MCF 10A (cell line): ENCODE data around the gene EIF4G2. TPM values are rescaled to one million over a fixed set of nuclear protein-coding genes. Genes with fewer than 3 reads are reported as not detected.

Experiments used
- BruUV-seq: library from RNA; stranded (reverse); fragments of 400-500 nt; replicated peaks from 2 replicates; lab custom pipeline; 2021; lab: Mats Ljungman, UMichigan
- CTCF ChIA-PET: fragments of 300-600 bp; sonication (Branson Sonifier 250); formaldehyde crosslinking; extraction: SDS; loops from one replicate; lab custom pipeline; 2021; ENCODE audit warnings: antibody characterized with exemption, inconsistent platforms; lab: Yijun Ruan, JAX
- POLR2A ChIA-PET: fragments of 300-600, 350-650 bp; sonication (Branson Sonifier 250); formaldehyde crosslinking; extraction: SDS; loops from one replicate; lab custom pipeline; 2020; ENCODE audit warnings: antibody characterized with exemption, inconsistent platforms; lab: Yijun Ruan, JAX
- DNase-seq: peaks from one replicate; pipeline ENCODE4 v3.0.0-alpha.2; 2018; ENCODE audit not compliant: unreplicated experiment
- H3K27ac Mint-ChIP-seq: one replicate; pipeline ENCODE4 v1.8.0; 2022; ENCODE audit warnings: mild to moderate bottlenecking, low read depth, mixed read lengths; ENCODE audit not compliant: unreplicated experiment
- H3K27me3 Mint-ChIP-seq: one replicate; pipeline ENCODE4 v1.8.0; 2022; ENCODE audit warnings: mixed read lengths; ENCODE audit not compliant: insufficient read depth, unreplicated experiment
- H3K36me3 Mint-ChIP-seq: one replicate; pipeline ENCODE4 v1.8.0; 2022; ENCODE audit warnings: mild to moderate bottlenecking, moderate library complexity, mixed read lengths; ENCODE audit not compliant: insufficient read depth, unreplicated experiment
- H3K4me1 Mint-ChIP-seq: one replicate; pipeline ENCODE4 v1.8.0; 2022; ENCODE audit warnings: mixed read lengths; ENCODE audit not compliant: insufficient read depth, unreplicated experiment
- H3K4me3 Mint-ChIP-seq: one replicate; pipeline ENCODE4 v1.8.0; 2022; ENCODE audit warnings: mild to moderate bottlenecking, moderate library complexity, mixed read lengths; ENCODE audit not compliant: unreplicated experiment
- H3K9me3 Mint-ChIP-seq: one replicate; pipeline ENCODE4 v1.8.0; 2022; ENCODE audit warnings: mixed read lengths; ENCODE audit not compliant: unreplicated experiment
- intact Hi-C: fragments of 100-400 bp; cut with micrococcal nuclease; formaldehyde crosslinking; loops from 2 replicates; pipeline ENCODE4 v1.14.1; 2022
- total RNA-seq: library from RNA; stranded (reverse); gene quantifications from 2 replicates; pipeline ENCODE4 v1.2.3, GENCODE V29; 2022
- TF ChIP-seq, protein P1 (sequence below): fragments of 200-600 bp; IDR thresholded peaks from one replicate; pipeline ENCODE4 v1.8.0; 2022; ENCODE audit warnings: antibody characterized with exemption, mild to moderate bottlenecking; ENCODE audit not compliant: unreplicated experiment

The EIF4G2 gene
- total RNA-seq, 1 experiment from 2014 or later: 817 TPM

DNA sequence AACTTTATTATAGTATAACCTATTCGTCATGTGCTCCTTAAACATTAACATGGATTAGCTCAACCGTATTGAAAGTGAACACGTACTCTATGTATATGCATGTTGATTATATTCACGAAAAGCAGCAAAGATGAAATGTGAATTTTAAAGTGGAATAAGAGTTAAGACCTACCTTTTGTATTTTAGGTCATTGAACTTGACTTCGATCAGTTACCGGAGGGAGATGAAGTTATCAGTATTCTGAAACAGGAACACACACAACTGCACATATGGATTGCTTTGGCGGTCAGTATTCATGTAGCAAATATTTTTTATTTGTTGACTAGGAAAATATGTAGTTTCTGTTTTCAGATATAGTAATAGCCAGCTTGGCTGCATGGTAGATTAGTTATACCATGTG is 56.2 kb downstream of the EIF4G2 start:
- POLR2A ChIA-PET: interaction anchor here (0.5 to 3.1 kb wide), 13 partner anchors 17 to 998 kb away, joined by 3 to 10 read pairs (median 4); partner anchors contain the start of gene EIF4G2
- TF ChIP-seq, protein P1, sequence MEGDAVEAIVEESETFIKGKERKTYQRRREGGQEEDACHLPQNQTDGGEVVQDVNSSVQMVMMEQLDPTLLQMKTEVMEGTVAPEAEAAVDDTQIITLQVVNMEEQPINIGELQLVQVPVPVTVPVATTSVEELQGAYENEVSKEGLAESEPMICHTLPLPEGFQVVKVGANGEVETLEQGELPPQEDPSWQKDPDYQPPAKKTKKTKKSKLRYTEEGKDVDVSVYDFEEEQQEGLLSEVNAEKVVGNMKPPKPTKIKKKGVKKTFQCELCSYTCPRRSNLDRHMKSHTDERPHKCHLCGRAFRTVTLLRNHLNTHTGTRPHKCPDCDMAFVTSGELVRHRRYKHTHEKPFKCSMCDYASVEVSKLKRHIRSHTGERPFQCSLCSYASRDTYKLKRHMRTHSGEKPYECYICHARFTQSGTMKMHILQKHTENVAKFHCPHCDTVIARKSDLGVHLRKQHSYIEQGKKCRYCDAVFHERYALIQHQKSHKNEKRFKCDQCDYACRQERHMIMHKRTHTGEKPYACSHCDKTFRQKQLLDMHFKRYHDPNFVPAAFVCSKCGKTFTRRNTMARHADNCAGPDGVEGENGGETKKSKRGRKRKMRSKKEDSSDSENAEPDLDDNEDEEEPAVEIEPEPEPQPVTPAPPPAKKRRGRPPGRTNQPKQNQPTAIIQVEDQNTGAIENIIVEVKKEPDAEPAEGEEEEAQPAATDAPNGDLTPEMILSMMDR: no peak
- peaks cover 35% of the 10 kb centered on the region for H3K36me3 Mint-ChIP-seq
- CTCF ChIA-PET: interaction anchor here (1.9 kb wide), 1 partner anchor 18 kb away, joined by 9 read pairs; no protein-coding TSS in a partner anchor
- no peak for DNase-seq
- no peaks in the 10 kb centered on the region for H3K9me3 Mint-ChIP-seq
- peaks cover 6% of the 10 kb centered on the region for H3K4me1 Mint-ChIP-seq
- no peaks in the 10 kb centered on the region for H3K27me3 Mint-ChIP-seq
- peak overlapping the region; percentile 95 for H3K4me3 Mint-ChIP-seq
- no peak overlapping the region for H3K27ac Mint-ChIP-seq
- intact Hi-C loops: no loop called here
- no TSS peak for BruUV-seq

DNA sequence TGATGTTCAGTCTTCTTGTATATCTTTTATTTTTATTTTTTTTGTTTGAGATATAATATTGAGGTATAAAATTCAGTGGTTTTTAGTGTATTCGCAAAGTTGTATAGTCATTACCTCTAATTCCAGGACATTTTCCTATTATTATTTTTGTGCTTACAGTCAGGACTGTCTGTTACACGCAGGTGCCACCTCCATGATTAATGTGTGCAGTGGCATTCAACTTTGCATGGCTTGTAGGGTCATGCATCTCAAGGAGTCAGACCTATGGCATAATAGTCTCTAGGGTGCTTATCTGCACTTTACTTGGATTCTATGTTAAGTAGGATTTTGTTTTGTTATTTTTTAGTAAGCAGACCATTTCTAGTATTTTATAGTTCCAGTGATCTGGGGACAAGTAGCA is 56.7 kb downstream of the EIF4G2 start:
- H3K36me3 Mint-ChIP-seq: peaks cover 33% of the 10 kb centered on the region
- DNase-seq: peak; percentile 10
- POLR2A ChIA-PET: interaction anchor here (0.5 to 3.1 kb wide), 13 partner anchors 18 to 998 kb away, joined by 3 to 10 read pairs (median 4); partner anchors contain the start of genes AMPD3 and EIF4G2
- intact Hi-C loops: no loop called here
- CTCF ChIA-PET: interaction anchor here (1.9 kb wide), 1 partner anchor 19 kb away, joined by 9 read pairs; no protein-coding TSS in a partner anchor
- H3K27ac Mint-ChIP-seq: peak overlapping the region; percentile 97
- H3K9me3 Mint-ChIP-seq: no peaks in the 10 kb centered on the region
- no peaks in the 10 kb centered on the region for H3K27me3 Mint-ChIP-seq
- H3K4me1 Mint-ChIP-seq: peaks cover 6% of the 10 kb centered on the region
- BruUV-seq: TSS peak; percentile 39
- H3K4me3 Mint-ChIP-seq: peak overlapping the region; percentile 95
- TF ChIP-seq, protein P1: no peak

DNA sequence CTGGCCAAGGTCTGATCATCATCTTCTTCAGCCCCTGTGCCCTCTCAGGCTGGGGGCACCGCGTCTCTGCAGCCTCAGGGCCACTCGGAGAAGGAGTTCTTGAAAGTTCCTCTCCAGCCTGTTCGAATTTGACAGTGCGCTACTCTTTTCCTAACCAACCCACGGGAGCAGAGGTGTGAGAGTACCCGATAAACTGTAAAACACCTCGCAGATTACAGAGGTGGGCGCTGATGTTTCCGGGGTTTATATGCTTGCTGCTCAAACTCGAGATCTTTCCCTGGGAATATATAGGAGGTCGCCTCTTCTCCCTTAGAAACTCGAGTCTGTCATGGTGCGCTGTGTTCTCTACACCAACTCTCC is 57.2 kb downstream of the EIF4G2 start:
- TF ChIP-seq, protein P1: no peak
- no TSS peak for BruUV-seq
- ChIA-PET POLR2A (interaction anchor here (0.6 to 3.1 kb wide), 20 partner anchors 13 to 1788 kb away, joined by 3 to 21 read pairs (median 4); partner anchors contain the start of genes ADM, AMPD3, EIF4G2 and RNF141), CTCF (no interaction called here)
- Mint-ChIP-seq H3K36me3 (peaks cover 28% of the 10 kb centered on the region), H3K9me3 (no peaks in the 10 kb centered on the region), H3K4me1 (peaks cover 6% of the 10 kb centered on the region), H3K27ac (peak overlapping the region; percentile 97), H3K27me3 (no peaks in the 10 kb centered on the region), H3K4me3 (peak overlapping the region; percentile 95)
- no peak for DNase-seq
- intact Hi-C loops: no loop called here

DNA sequence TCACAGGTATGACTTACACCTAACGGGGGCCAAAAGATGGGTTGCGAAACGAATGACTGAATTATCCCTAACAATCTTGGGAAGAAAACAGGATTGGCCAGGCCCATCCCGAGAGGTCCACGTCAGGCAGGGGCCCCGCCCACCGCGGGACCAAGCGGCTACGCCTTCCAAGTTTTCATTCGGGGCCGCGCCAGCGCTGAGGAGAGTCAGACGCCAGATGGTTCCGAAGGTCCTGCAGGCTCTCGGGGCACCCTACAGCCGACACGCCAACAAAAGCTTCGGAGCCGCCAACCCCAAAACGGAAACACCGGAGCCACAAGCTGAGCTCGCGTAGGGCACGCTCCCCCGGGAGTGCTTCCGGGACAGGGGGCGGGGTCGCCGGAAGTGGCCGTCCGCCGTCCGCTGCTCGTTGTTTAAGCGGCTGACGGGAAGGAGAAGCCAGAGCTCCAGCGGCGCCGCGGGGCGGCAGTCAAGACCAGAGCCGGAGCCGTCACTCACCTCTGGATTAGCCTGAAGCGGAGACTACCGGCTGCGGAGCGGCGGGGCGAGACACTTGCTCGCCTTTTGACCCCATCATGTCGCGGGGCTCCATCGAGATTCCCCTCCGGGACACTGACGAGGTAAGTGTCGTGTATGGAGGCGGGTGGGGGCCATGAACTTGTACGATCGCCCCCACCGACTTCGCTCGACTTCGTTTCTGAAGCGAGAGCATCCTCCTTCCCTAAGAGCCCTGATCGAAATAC is 57.7 kb downstream of the EIF4G2 start, which contains the start of gene CTR9:
Gene CTR9 (plus strand): TSS at position 409 of the 743 bp plus-strand sequence. CDS start 167 bp downstream, at position 576.
- Mint-ChIP-seq H3K36me3 (peaks cover 26% of the 10 kb centered on the region), H3K27ac (peak within 1 kb of the TSS; percentile 97), H3K9me3 (no peaks in the 10 kb centered on the region), H3K27me3 (no peaks in the 10 kb centered on the region), H3K4me3 (peak within 1 kb of the TSS; percentile 95), H3K4me1 (peaks cover 6% of the 10 kb centered on the region)
- ChIA-PET POLR2A (interaction anchor here (0.6 to 3.1 kb wide), 21 partner anchors 11 to 1787 kb away, joined by 3 to 21 read pairs (median 4); partner anchors contain the start of genes ADM, AMPD3, EIF4G2 and RNF141), CTCF (interaction anchor here (0.7 kb wide), 1 partner anchor 482 kb away, joined by 3 read pairs; no protein-coding TSS in a partner anchor)
- TF ChIP-seq, protein P1: no peak
- BruUV-seq: TSS peak; percentile 86
- intact Hi-C loops: no loop called here
- DNase-seq: peak; percentile 91
